ENCODE data around the gene INAFM2. TPM values are rescaled to one million over a fixed set of nuclear protein-coding genes. Genes with fewer than 3 reads are reported as not detected.

The INAFM2 gene
- total RNA-seq, 1 donor from 2014 or later: 9.5 TPM

- DNase-seq (no peak), ATAC-seq (ENCODE audit: low read depth) (no peak)
- TF ChIP-seq, protein P1, sequence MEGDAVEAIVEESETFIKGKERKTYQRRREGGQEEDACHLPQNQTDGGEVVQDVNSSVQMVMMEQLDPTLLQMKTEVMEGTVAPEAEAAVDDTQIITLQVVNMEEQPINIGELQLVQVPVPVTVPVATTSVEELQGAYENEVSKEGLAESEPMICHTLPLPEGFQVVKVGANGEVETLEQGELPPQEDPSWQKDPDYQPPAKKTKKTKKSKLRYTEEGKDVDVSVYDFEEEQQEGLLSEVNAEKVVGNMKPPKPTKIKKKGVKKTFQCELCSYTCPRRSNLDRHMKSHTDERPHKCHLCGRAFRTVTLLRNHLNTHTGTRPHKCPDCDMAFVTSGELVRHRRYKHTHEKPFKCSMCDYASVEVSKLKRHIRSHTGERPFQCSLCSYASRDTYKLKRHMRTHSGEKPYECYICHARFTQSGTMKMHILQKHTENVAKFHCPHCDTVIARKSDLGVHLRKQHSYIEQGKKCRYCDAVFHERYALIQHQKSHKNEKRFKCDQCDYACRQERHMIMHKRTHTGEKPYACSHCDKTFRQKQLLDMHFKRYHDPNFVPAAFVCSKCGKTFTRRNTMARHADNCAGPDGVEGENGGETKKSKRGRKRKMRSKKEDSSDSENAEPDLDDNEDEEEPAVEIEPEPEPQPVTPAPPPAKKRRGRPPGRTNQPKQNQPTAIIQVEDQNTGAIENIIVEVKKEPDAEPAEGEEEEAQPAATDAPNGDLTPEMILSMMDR (IDR thresholded peaks at IDR 0.05): no peak
- CTCF ChIA-PET: interaction anchor here (1.7 to 20.0 kb wide), 5 partner anchors 12 to 512 kb away, joined by 4 to 310 read pairs (median 13); partner anchors contain the start of genes CCDC9B and INAFM2
- intact Hi-C loops (cut with micrococcal nuclease): loop anchor here (1.0 kb wide), 1 partner anchor 32 kb away; no protein-coding TSS in a partner anchor
- H3K27me3 Mint-ChIP-seq: peaks cover 4% of the 10 kb centered on the region
- POLR2A ChIA-PET: interaction anchor here (0.7 to 1.1 kb wide), 2 partner anchors 38 to 279 kb away, joined by 3 read pairs; no protein-coding TSS in a partner anchor
- H3K9me3 Mint-ChIP-seq: no peaks in the 10 kb centered on the region
- no peak overlapping the region for H3K4me3 Mint-ChIP-seq
- H3K4me1 Mint-ChIP-seq: peaks cover 42% of the 10 kb centered on the region
- peak overlapping the region; percentile 30 for H3K27ac Mint-ChIP-seq
- peaks cover 2% of the 10 kb centered on the region for H3K36me3 Mint-ChIP-seq (ENCODE audit: low read depth)
Observed at GRCh38 chr15:40310993-40311392, 12.5 kb upstream of the INAFM2 start.

- TF ChIP-seq, protein P1 (IDR thresholded peaks at IDR 0.05): no peak
- Mint-ChIP-seq H3K4me1 (peaks cover 36% of the 10 kb centered on the region), H3K27me3 (peaks cover 6% of the 10 kb centered on the region), H3K27ac (no peak overlapping the region), H3K36me3 (ENCODE audit: low read depth) (peaks cover 2% of the 10 kb centered on the region), H3K9me3 (no peaks in the 10 kb centered on the region), H3K4me3 (no peak overlapping the region)
- ChIA-PET CTCF (interaction anchor here (0.6 to 20.0 kb wide), 6 partner anchors 9 to 524 kb away, joined by 3 to 310 read pairs (median 7); partner anchors contain the start of genes CCDC9B and INAFM2), POLR2A (interaction anchor here (1.0 kb wide), 2 partner anchors 10 to 16 kb away, joined by 3 read pairs; no protein-coding TSS in a partner anchor)
- no peak for ATAC-seq (ENCODE audit: low read depth)
- no peak for DNase-seq
- intact Hi-C loops (cut with micrococcal nuclease): no loop called here
Observed at GRCh38 chr15:40312370-40313158, 10.9 kb upstream of the INAFM2 start.

DNA sequence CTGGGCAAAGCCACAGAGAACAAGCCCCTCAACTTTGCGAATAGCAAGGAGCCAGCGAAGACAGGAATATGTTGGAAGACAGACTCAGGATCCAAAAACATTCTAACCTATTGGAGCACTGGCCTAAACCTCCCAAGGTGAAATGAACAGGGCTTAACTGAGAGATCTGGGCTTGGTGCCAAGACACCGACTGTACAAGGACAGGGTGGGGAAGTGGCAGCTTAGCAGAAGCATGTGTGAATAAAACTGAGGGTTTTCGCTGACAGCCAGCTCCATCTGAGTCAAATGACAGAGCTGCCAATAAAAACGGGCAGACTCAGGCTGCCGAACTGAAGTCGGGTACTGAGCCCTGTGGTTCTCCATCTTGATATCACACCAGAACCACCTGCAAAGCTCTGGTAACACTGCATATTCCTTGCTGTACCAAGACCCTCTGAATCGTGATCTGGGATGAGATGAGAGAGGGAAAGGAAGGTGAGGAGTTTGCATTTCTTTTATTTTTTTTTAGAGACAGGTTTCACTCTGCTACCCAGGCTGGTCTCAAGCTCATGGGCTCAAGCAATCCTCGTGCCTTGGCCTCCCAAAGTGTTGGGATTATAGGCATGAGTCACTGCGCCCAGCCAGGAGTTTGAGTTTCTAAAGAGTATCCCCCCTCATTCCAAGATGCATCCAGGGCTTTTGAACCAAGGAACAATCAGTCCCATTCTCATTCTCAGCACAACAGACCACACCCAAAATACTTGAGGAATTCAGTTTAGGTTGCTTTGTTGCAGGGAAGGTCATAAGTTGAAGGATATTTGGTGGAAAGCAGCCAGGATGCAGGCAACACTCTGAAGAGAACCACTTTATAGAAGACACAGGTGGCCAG lies 9.7 kb upstream of the INAFM2 start:
- POLR2A ChIA-PET: interaction anchor here (0.6 to 1.0 kb wide), 2 partner anchors 10 to 15 kb away, joined by 3 read pairs; partner anchors contain the start of gene INAFM2
- Mint-ChIP-seq H3K27ac (no peak overlapping the region), H3K9me3 (no peaks in the 10 kb centered on the region), H3K36me3 (ENCODE audit: low read depth) (no peaks in the 10 kb centered on the region), H3K27me3 (peaks cover 6% of the 10 kb centered on the region), H3K4me1 (peaks cover 35% of the 10 kb centered on the region), H3K4me3 (no peak overlapping the region)
- CTCF ChIA-PET: interaction anchor here (1.1 to 20.0 kb wide), 6 partner anchors 8 to 127 kb away, joined by 3 to 310 read pairs (median 4); partner anchors contain the start of genes BAHD1, CCDC9B and INAFM2
- TF ChIP-seq, protein P1 (IDR thresholded peaks at IDR 0.05): no peak
- DNase-seq (no peak), ATAC-seq (ENCODE audit: low read depth) (no peak)
- intact Hi-C loops (cut with micrococcal nuclease): no loop called here

DNA sequence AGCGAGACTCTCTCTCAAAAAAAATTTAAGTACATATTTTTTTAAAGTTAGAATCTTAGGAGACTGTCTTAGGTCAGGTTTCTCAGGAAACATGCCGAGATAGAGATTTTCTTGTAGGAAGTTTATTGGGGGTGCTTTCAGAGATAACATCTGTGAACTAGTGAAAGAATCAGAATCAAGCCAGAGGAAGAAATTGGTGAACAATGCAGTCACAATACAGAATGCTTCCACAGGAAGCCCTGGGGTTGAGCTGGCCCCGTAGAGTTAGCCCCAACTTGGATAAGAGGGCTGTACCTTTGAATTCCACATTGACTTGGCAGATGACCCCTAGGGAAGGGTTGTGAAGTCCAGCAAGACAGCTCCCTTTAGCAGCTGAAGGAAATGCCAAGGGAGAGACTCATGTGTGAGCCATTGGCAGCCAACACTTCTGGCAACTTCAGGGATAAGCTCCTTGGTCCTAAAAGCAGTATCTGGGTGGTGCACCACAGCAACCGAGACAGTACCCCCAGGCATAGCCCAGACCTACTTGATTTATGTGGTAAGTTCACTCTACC lies 8.7 kb upstream of the INAFM2 start:
- TF ChIP-seq, protein P1 (IDR thresholded peaks at IDR 0.05): no peak
- Mint-ChIP-seq H3K9me3 (no peaks in the 10 kb centered on the region), H3K27ac (no peak overlapping the region), H3K27me3 (peaks cover 6% of the 10 kb centered on the region), H3K4me3 (no peak overlapping the region), H3K4me1 (peaks cover 25% of the 10 kb centered on the region), H3K36me3 (ENCODE audit: low read depth) (no peaks in the 10 kb centered on the region)
- intact Hi-C loops (cut with micrococcal nuclease): no loop called here
- no peak for DNase-seq
- ChIA-PET CTCF (interaction anchor here (1.1 to 20.0 kb wide), 3 partner anchors 26 to 97 kb away, joined by 3 to 310 read pairs (median 3); partner anchors contain the start of gene CCDC9B), POLR2A (no interaction called here)
- no peak for ATAC-seq (ENCODE audit: low read depth)

All from activated B cell treated with CpG ODN at 0.5 μM for 24 hours (primary cell).